ENCODE measurements around the gene ZNF358. TPM values are rescaled to one million over a fixed set of nuclear protein-coding genes. Genes with fewer than 3 reads are reported as not detected.
A peak's percentile ranks its signal among the peaks of the same experiment; 100 is the strongest.

ZNF358 gene
- total and polyA plus RNA-seq, 11 donors: 49.3 to 159 (median 74.4) TPM

- H3K36me3 ChIP-seq: peaks cover 0 to 83% (median 73%) of the 10 kb centered on the region in 9 donors
- no peak for ATAC-seq
- WGBS, 4 donors: 83 to 84% (median 84%) methylated on average over 33 to 39 of the region's 39 CpGs
Observed at GRCh38 chr19:7540761-7541474, 25.0 kb downstream of the ZNF358 start.

GRCh38 chr19:7541475-7541824 lies 25.5 kb downstream of the ZNF358 start:
- intact Hi-C loops (cut with DNase I): no loop called here
- peaks cover 0 to 38% (median 1%) of the 10 kb centered on the region in 12 donors for H3K4me1 ChIP-seq
- 92 to 96% (median 94%) methylated on average over 8 to 15 of the region's 15 CpGs for WGBS, 4 donors
- TF ChIP-seq CTCF (IDR thresholded peaks at IDR 0.05): no peak
- TF ChIP-seq POLR2A (IDR thresholded peaks at IDR 0.05): no peak
- no peak overlapping the region for H3K27ac ChIP-seq
- no peaks in the 10 kb centered on the region for H3K9me3 ChIP-seq
- DNase-seq: no peak
- H3K4me3 ChIP-seq: no peak overlapping the region
- H3K36me3 ChIP-seq: peaks cover 0 to 87% (median 77%) of the 10 kb centered on the region in 9 donors
- no peaks in the 10 kb centered on the region for H3K27me3 ChIP-seq
- ATAC-seq: no peak

More at GRCh38 chr19:7540761-7541474, 25.0 kb downstream of the ZNF358 start:
- Histone ChIP-seq H3K9me3 (no peaks in the 10 kb centered on the region), H3K27ac (no peak overlapping the region), H3K27me3 (no peaks in the 10 kb centered on the region), H3K4me1 (peaks cover 0 to 43% (median 7%) of the 10 kb centered on the region in 12 donors), H3K4me3 (no peak overlapping the region)
- TF ChIP-seq CTCF (IDR thresholded peaks at IDR 0.05) (no peak), POLR2A (IDR thresholded peaks at IDR 0.05) (no peak)
- intact Hi-C loops (cut with DNase I): no loop called here
- DNase-seq: no peak

- H3K9me3 ChIP-seq: no peaks in the 10 kb centered on the region
- ATAC-seq (no peak), DNase-seq (no peak)
- peaks cover 0 to 86% (median 77%) of the 10 kb centered on the region in 9 donors for H3K36me3 ChIP-seq
- H3K4me3 ChIP-seq: no peak overlapping the region
- intact Hi-C loops (cut with DNase I): no loop called here
- H3K27me3 ChIP-seq: no peaks in the 10 kb centered on the region
- 93 to 96% (median 95%) methylated on average over 11 of the region's 11 CpGs for WGBS, 4 donors
- H3K27ac ChIP-seq: peak overlapping the region in 1 of 12 donors; percentile 87
- TF ChIP-seq POLR2A (IDR thresholded peaks at IDR 0.05) (no peak), CTCF (IDR thresholded peaks at IDR 0.05) (no peak)
- H3K4me1 ChIP-seq: peaks cover 0 to 33% (median 0%) of the 10 kb centered on the region in 12 donors
Observed at GRCh38 chr19:7541828-7542443, 26.0 kb downstream of the ZNF358 start.

GRCh38 chr19:7542556-7543348 lies 26.8 kb downstream of the ZNF358 start:
- Histone ChIP-seq H3K27ac (peak overlapping the region in 2 of 12 donors; percentile 11 to 87), H3K4me1 (peaks cover 0 to 32% (median 0%) of the 10 kb centered on the region in 12 donors), H3K27me3 (no peaks in the 10 kb centered on the region), H3K9me3 (no peaks in the 10 kb centered on the region), H3K4me3 (no peak overlapping the region), H3K36me3 (peaks cover 0 to 79% (median 69%) of the 10 kb centered on the region in 9 donors)
- intact Hi-C loops (cut with DNase I): no loop called here
- WGBS, 4 donors: 96 to 98% (median 96%) methylated on average over 15 to 24 of the region's 24 CpGs
- ATAC-seq (no peak), DNase-seq (no peak)
- TF ChIP-seq CTCF (IDR thresholded peaks at IDR 0.05) (no peak), POLR2A (IDR thresholded peaks at IDR 0.05) (no peak)
